Endothelial cell (in vitro differentiated cells): ENCODE results near the gene TMEM35B. TPM values are rescaled to one million over a fixed set of nuclear protein-coding genes. Genes with fewer than 3 reads are reported as not detected.

Source experiments
- DNase-seq: peaks from one replicate; pipeline ENCODE4 v3.0.0; 2021; ENCODE audit warnings: low spot score
- H3K27ac Mint-ChIP-seq: one replicate; pipeline ENCODE4 v1.8.0; 2021; ENCODE audit warnings: mixed read lengths, inconsistent platforms; ENCODE audit not compliant: unreplicated experiment
- H3K27me3 Mint-ChIP-seq: one replicate; pipeline ENCODE4 v1.8.0; 2021; ENCODE audit warnings: mild to moderate bottlenecking, moderate library complexity, mixed read lengths, inconsistent platforms; ENCODE audit not compliant: unreplicated experiment
- H3K36me3 Mint-ChIP-seq: one replicate; pipeline ENCODE4 v1.8.0; 2021; ENCODE audit warnings: mild to moderate bottlenecking, low read depth, mixed read lengths, inconsistent platforms; ENCODE audit not compliant: unreplicated experiment
- H3K4me1 Mint-ChIP-seq: one replicate; pipeline ENCODE4 v1.8.0; 2021; ENCODE audit warnings: mild to moderate bottlenecking, mixed read lengths, inconsistent platforms; ENCODE audit not compliant: unreplicated experiment
- H3K4me3 Mint-ChIP-seq: one replicate; pipeline ENCODE4 v1.8.0; 2021; ENCODE audit warnings: mild to moderate bottlenecking, mixed read lengths, inconsistent platforms; ENCODE audit not compliant: unreplicated experiment
- H3K9me3 Mint-ChIP-seq: one replicate; pipeline ENCODE4 v1.8.0; 2021; ENCODE audit warnings: mixed read lengths, inconsistent platforms; ENCODE audit not compliant: unreplicated experiment
- CTCF ChIP-seq: fragments of 200-600 bp; sonication (generic); IDR thresholded peaks from one replicate; pipeline ENCODE4 v1.5.0; 2021; ENCODE audit warnings: antibody characterized with exemption; ENCODE audit not compliant: unreplicated experiment
- total RNA-seq: library from RNA; stranded (reverse); fragmentation: NEBNext Ultra II Directional; extraction: Animal tissue kit (Norgen Biotek cat#: 25700); gene quantifications from one replicate; pipeline ENCODE4 v1.2.1, GENCODE V29; 2021; ENCODE audit not compliant: unreplicated experiment

TMEM35B gene
- total RNA-seq, 1 donor from 2014 or later: 18.9 TPM

- TF ChIP-seq CTCF: no peak
- Mint-ChIP-seq H3K9me3 (no peaks in the 10 kb centered on the region), H3K27ac (peak overlapping the region; percentile 96), H3K27me3 (peaks cover 9% of the 10 kb centered on the region), H3K4me3 (peak overlapping the region; percentile 98), H3K36me3 (no peaks in the 10 kb centered on the region), H3K4me1 (peaks cover 24% of the 10 kb centered on the region)
- DNase-seq: peak; percentile 20
Measured at GRCh38 chr1:34984435-34984792, 733 bp downstream of the TMEM35B start.

- Mint-ChIP-seq H3K27ac (peak overlapping the region; percentile 96), H3K4me3 (peak overlapping the region; percentile 98), H3K4me1 (peaks cover 24% of the 10 kb centered on the region), H3K27me3 (peaks cover 9% of the 10 kb centered on the region), H3K9me3 (no peaks in the 10 kb centered on the region), H3K36me3 (no peaks in the 10 kb centered on the region)
- TF ChIP-seq CTCF: no peak
- DNase-seq: no peak
Measured at GRCh38 chr1:34983700-34984355, 1.3 kb downstream of the TMEM35B start.

GRCh38 chr1:34982820-34983376, 2.2 kb downstream of the TMEM35B start:
- Mint-ChIP-seq H3K4me1 (peaks cover 24% of the 10 kb centered on the region), H3K9me3 (no peaks in the 10 kb centered on the region)

GRCh38 chr1:34980715-34981114, 4.4 kb downstream of the TMEM35B start:
- no peak overlapping the region for H3K4me3 Mint-ChIP-seq
- H3K27me3 Mint-ChIP-seq: peaks cover 9% of the 10 kb centered on the region
- no peak for DNase-seq
- H3K36me3 Mint-ChIP-seq: peaks cover 3% of the 10 kb centered on the region
- H3K4me1 Mint-ChIP-seq: peaks cover 21% of the 10 kb centered on the region
- no peak for TF ChIP-seq CTCF
- no peaks in the 10 kb centered on the region for H3K9me3 Mint-ChIP-seq
- no peak overlapping the region for H3K27ac Mint-ChIP-seq

More at GRCh38 chr1:34982820-34983376, 2.2 kb downstream of the TMEM35B start:
- no peaks in the 10 kb centered on the region for H3K36me3 Mint-ChIP-seq
- H3K27ac Mint-ChIP-seq: peak overlapping the region; percentile 52
- DNase-seq: no peak
- TF ChIP-seq CTCF: no peak
- H3K4me3 Mint-ChIP-seq: no peak overlapping the region
- peaks cover 9% of the 10 kb centered on the region for H3K27me3 Mint-ChIP-seq

- no peak overlapping the region for H3K4me3 Mint-ChIP-seq
- peaks cover 14% of the 10 kb centered on the region for H3K4me1 Mint-ChIP-seq
- H3K27me3 Mint-ChIP-seq: peaks cover 4% of the 10 kb centered on the region
- peaks cover 6% of the 10 kb centered on the region for H3K36me3 Mint-ChIP-seq
- no peak for TF ChIP-seq CTCF
- DNase-seq: no peak
- H3K9me3 Mint-ChIP-seq: no peaks in the 10 kb centered on the region
- no peak overlapping the region for H3K27ac Mint-ChIP-seq
Measured at GRCh38 chr1:34978921-34979320, 6.2 kb downstream of the TMEM35B start.
